Smooth muscle cell (in vitro differentiated cells): ENCODE data around the gene F2. TPM values are rescaled to one million over a fixed set of nuclear protein-coding genes. Genes with fewer than 3 reads are reported as not detected.

Experiments
- DNase-seq: peaks from one replicate; lab custom pipeline; 2025; ENCODE audit not compliant: unreplicated experiment; lab: John Stamatoyannopoulos, UW
- H2AFZ ChIP-seq: fragments of 200-600 bp; sonication (generic); 2 replicates; pipeline ENCODE4 v1.6.0; 2016; ENCODE audit warnings: antibody characterized with exemption, low read depth, mild to moderate bottlenecking
- H3F3A ChIP-seq: fragments of 200-600 bp; sonication (generic); 2 replicates; pipeline ENCODE4 v1.6.0; 2017; ENCODE audit warnings: antibody characterized with exemption, low read depth
- H3K27ac ChIP-seq: fragments of 200-600 bp; sonication (generic); 2 replicates; pipeline ENCODE4 v1.5.1; 2016; ENCODE audit warnings: low read depth, mild to moderate bottlenecking
- H3K27me3 ChIP-seq: fragments of 200-600 bp; sonication (generic); 2 replicates; pipeline ENCODE4 v1.6.1; 2016; ENCODE audit warnings: low read depth, mild to moderate bottlenecking
- H3K36me3 ChIP-seq: fragments of 200-600 bp; sonication (generic); 2 replicates; pipeline ENCODE4 v1.5.1; 2016; ENCODE audit warnings: low read depth
- H3K4me1 ChIP-seq: fragments of 200-600 bp; sonication (generic); 2 replicates; pipeline ENCODE4 v1.5.1; 2016; ENCODE audit warnings: low read depth
- H3K4me2 ChIP-seq: fragments of 200-600 bp; sonication (generic); 2 replicates; pipeline ENCODE4 v1.6.0; 2016; ENCODE audit warnings: mild to moderate bottlenecking
- H3K4me3 ChIP-seq: fragments of 200-600 bp; sonication (generic); 2 replicates; pipeline ENCODE4 v1.5.1; 2016; ENCODE audit warnings: mild to moderate bottlenecking
- H3K79me2 ChIP-seq: fragments of 200-600 bp; sonication (generic); 2 replicates; pipeline ENCODE4 v1.6.0; 2016; ENCODE audit warnings: low read depth, mild to moderate bottlenecking
- H3K9ac ChIP-seq: fragments of 200-600 bp; sonication (generic); 2 replicates; pipeline ENCODE4 v1.6.0; 2016; ENCODE audit warnings: low read depth
- H3K9me3 ChIP-seq: fragments of 200-600 bp; sonication (generic); replicated peaks from 2 replicates; pipeline ENCODE4 v1.5.1; 2016; ENCODE audit warnings: low read depth
- H4K20me1 ChIP-seq: fragments of 200-600 bp; sonication (generic); 2 replicates; pipeline ENCODE4 v1.6.0; 2016; ENCODE audit warnings: low read depth
- WGBS: methylation state at CpG from one replicate; pipeline ENCODE4 v1.1.7; 2016; ENCODE audit warnings: low lambda C conversion rate; 5-methylcytosine and 5-hydroxymethylcytosine counted together
- polyA plus RNA-seq: library from polyadenylated mRNA; unstranded; fragments of >200 nt; fragmentation: Nextera tagmentation; extraction: Ambion mirVana; gene quantifications from 2 replicates; pipeline ENCODE4 v1.2.1, GENCODE V29; 2016
- total RNA-seq: library from RNA; depleted of rRNA; stranded (reverse); fragments of >200 nt; gene quantifications from 2 replicates; pipeline ENCODE4 v1.2.3, GENCODE V29; 2014
- TF ChIP-seq, protein P1 (sequence below): fragments of 200-600 bp; sonication (generic); IDR thresholded peaks from 2 replicates; pipeline ENCODE4 v1.5.1; 2017; ENCODE audit warnings: borderline replicate concordance, mild to moderate bottlenecking, antibody characterized with exemption; ENCODE audit not compliant: insufficient read depth, poor library complexity, severe bottlenecking

Gene F2
- total and polyA plus RNA-seq, 2 experiments from 2014 or later: 0.21 to 0.27 TPM

GRCh38 chr11:46679241-46680163 lies 39.5 kb upstream of the F2 start:
- Histone ChIP-seq H3K4me1 (peaks cover 15% of the 10 kb centered on the region), H3K36me3 (no peaks in the 10 kb centered on the region), H4K20me1 (peaks cover 5% of the 10 kb centered on the region), H3K9ac (no peak overlapping the region), H3K4me2 (no peak overlapping the region), H2AFZ (no peak overlapping the region), H3K4me3 (no peak overlapping the region), H3K27ac (no peak overlapping the region), H3F3A (peaks cover 15% of the 10 kb centered on the region), H3K9me3 (no peaks in the 10 kb centered on the region), H3K27me3 (no peaks in the 10 kb centered on the region), H3K79me2 (no peaks in the 10 kb centered on the region)
- 97% methylated on average over 26 of the region's 26 CpGs for WGBS
- DNase-seq: no peak
- TF ChIP-seq, protein P1, sequence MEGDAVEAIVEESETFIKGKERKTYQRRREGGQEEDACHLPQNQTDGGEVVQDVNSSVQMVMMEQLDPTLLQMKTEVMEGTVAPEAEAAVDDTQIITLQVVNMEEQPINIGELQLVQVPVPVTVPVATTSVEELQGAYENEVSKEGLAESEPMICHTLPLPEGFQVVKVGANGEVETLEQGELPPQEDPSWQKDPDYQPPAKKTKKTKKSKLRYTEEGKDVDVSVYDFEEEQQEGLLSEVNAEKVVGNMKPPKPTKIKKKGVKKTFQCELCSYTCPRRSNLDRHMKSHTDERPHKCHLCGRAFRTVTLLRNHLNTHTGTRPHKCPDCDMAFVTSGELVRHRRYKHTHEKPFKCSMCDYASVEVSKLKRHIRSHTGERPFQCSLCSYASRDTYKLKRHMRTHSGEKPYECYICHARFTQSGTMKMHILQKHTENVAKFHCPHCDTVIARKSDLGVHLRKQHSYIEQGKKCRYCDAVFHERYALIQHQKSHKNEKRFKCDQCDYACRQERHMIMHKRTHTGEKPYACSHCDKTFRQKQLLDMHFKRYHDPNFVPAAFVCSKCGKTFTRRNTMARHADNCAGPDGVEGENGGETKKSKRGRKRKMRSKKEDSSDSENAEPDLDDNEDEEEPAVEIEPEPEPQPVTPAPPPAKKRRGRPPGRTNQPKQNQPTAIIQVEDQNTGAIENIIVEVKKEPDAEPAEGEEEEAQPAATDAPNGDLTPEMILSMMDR: no peak

GRCh38 chr11:46680164-46680760 lies 38.8 kb upstream of the F2 start:
- Histone ChIP-seq H3K4me1 (peaks cover 7% of the 10 kb centered on the region), H3K79me2 (no peaks in the 10 kb centered on the region), H3K27me3 (no peaks in the 10 kb centered on the region), H3K4me3 (no peak overlapping the region), H3K36me3 (no peaks in the 10 kb centered on the region), H3F3A (peaks cover 7% of the 10 kb centered on the region), H3K27ac (no peak overlapping the region), H2AFZ (no peak overlapping the region), H4K20me1 (peaks cover 5% of the 10 kb centered on the region), H3K4me2 (no peak overlapping the region), H3K9me3 (no peaks in the 10 kb centered on the region), H3K9ac (no peak overlapping the region)
- DNase-seq: no peak
- WGBS: 94% methylated on average over 21 of the region's 21 CpGs
- TF ChIP-seq, protein P1: no peak

GRCh38 chr11:46680815-46681214 lies 38.2 kb upstream of the F2 start:
- Histone ChIP-seq H3K9me3 (no peaks in the 10 kb centered on the region), H3K4me3 (no peak overlapping the region), H3K4me1 (peaks cover 1% of the 10 kb centered on the region), H3K4me2 (no peak overlapping the region), H4K20me1 (peaks cover 5% of the 10 kb centered on the region), H3K9ac (no peak overlapping the region), H3K36me3 (no peaks in the 10 kb centered on the region), H3K27me3 (no peaks in the 10 kb centered on the region), H3K79me2 (no peaks in the 10 kb centered on the region), H3F3A (peaks cover 3% of the 10 kb centered on the region), H3K27ac (no peak overlapping the region), H2AFZ (no peak overlapping the region)
- no peak for DNase-seq
- whole genome bisulfite sequencing: 97% methylated on average over 22 of the region's 22 CpGs
- TF ChIP-seq, protein P1: no peak
